ENCODE results near the gene MLF2. TPM values are rescaled to one million over a fixed set of nuclear protein-coding genes. Genes with fewer than 3 reads are reported as not detected.

MLF2 gene
- total RNA-seq, 2 donors from 2014 or later: 219 to 393 TPM

DNA sequence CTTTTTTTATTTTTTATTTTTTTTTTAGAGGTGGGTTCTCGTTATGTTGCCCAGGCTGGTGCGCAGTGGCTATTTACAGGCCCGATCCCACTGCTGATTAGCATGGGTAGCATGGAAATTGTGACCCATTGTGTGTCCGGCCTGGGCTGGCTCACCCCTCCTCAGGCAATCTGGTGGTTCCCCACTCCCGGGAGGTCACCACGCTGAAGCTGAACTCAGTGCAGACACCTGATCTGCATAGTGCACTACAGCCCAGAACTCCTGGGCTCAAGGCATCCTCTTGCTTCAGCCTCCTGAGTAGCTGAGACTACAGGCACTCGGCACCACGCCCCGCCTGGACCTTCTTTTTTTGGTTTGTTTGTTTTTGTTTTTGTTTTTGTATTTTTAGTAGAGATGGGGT lies 30.9 kb upstream of the MLF2 start:
- H3K27me3 ChIP-seq (ENCODE audit: control insufficient read depth, insufficient read depth, low read length, poor library complexity, severe bottlenecking): no peaks in the 10 kb centered on the region
- Mint-ChIP-seq H3K27ac (no peak overlapping the region), H3K27me3 (ENCODE audit: insufficient read depth) (peaks cover 18% of the 10 kb centered on the region), H3K9me3 (no peaks in the 10 kb centered on the region), H3K4me3 (no peak overlapping the region), H3K4me1 (peaks cover 18% of the 10 kb centered on the region), H3K36me3 (ENCODE audit: low read depth) (no peaks in the 10 kb centered on the region)
- H3K9ac ChIP-seq (ENCODE audit: extremely low read depth, low read length, poor library complexity, severe bottlenecking): no peak overlapping the region
- TF ChIP-seq, protein P1, sequence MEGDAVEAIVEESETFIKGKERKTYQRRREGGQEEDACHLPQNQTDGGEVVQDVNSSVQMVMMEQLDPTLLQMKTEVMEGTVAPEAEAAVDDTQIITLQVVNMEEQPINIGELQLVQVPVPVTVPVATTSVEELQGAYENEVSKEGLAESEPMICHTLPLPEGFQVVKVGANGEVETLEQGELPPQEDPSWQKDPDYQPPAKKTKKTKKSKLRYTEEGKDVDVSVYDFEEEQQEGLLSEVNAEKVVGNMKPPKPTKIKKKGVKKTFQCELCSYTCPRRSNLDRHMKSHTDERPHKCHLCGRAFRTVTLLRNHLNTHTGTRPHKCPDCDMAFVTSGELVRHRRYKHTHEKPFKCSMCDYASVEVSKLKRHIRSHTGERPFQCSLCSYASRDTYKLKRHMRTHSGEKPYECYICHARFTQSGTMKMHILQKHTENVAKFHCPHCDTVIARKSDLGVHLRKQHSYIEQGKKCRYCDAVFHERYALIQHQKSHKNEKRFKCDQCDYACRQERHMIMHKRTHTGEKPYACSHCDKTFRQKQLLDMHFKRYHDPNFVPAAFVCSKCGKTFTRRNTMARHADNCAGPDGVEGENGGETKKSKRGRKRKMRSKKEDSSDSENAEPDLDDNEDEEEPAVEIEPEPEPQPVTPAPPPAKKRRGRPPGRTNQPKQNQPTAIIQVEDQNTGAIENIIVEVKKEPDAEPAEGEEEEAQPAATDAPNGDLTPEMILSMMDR (conservative IDR thresholded peaks at IDR 0.05): no peak
- H3K36me3 ChIP-seq (ENCODE audit: control insufficient read depth, insufficient read depth, low read length): no peaks in the 10 kb centered on the region
- no peak overlapping the region for H3K4me3 ChIP-seq (ENCODE audit: low read length)
- H3K4me1 ChIP-seq (ENCODE audit: control insufficient read depth, insufficient read depth, low read length): peaks cover 10% of the 10 kb centered on the region
- DNase-seq: peak; percentile 37
- WGBS, 2 experiments (ENCODE audit: insufficient coverage in 1 of 2, insufficient read length in 1 of 2): 82 to 93% methylated on average over 5 to 9 of the region's 9 CpGs
- no peaks in the 10 kb centered on the region for H3K9me3 ChIP-seq (ENCODE audit: control insufficient read depth, low read length)
- no peak overlapping the region for H3K27ac ChIP-seq (ENCODE audit: low read depth, low read length)

GRCh38 chr12:6782850-6783566 lies 30.1 kb upstream of the MLF2 start:
- peaks cover 26% of the 10 kb centered on the region for H3K4me1 Mint-ChIP-seq
- no peak overlapping the region for H3K27ac ChIP-seq (ENCODE audit: low read depth, low read length)
- no peaks in the 10 kb centered on the region for H3K36me3 Mint-ChIP-seq (ENCODE audit: low read depth)
- H3K9me3 ChIP-seq (ENCODE audit: control insufficient read depth, low read length): no peaks in the 10 kb centered on the region
- WGBS, 2 experiments (ENCODE audit: insufficient coverage in 1 of 2, insufficient read length in 1 of 2): 62 to 80% methylated on average over 3 to 9 of the region's 10 CpGs
- H3K9ac ChIP-seq (ENCODE audit: extremely low read depth, low read length, poor library complexity, severe bottlenecking): no peak overlapping the region
- no peak overlapping the region for H3K27ac Mint-ChIP-seq
- peaks cover 26% of the 10 kb centered on the region for H3K27me3 Mint-ChIP-seq (ENCODE audit: insufficient read depth)
- H3K27me3 ChIP-seq (ENCODE audit: control insufficient read depth, insufficient read depth, low read length, poor library complexity, severe bottlenecking): no peaks in the 10 kb centered on the region
- H3K36me3 ChIP-seq (ENCODE audit: control insufficient read depth, insufficient read depth, low read length): no peaks in the 10 kb centered on the region
- peak; percentile 37 for DNase-seq
- no peak overlapping the region for H3K4me3 Mint-ChIP-seq
- TF ChIP-seq, protein P1 (conservative IDR thresholded peaks at IDR 0.05): no peak
- H3K4me1 ChIP-seq (ENCODE audit: control insufficient read depth, insufficient read depth, low read length): peaks cover 13% of the 10 kb centered on the region
- H3K4me3 ChIP-seq (ENCODE audit: low read length): no peak overlapping the region
- H3K9me3 Mint-ChIP-seq: no peaks in the 10 kb centered on the region

DNA sequence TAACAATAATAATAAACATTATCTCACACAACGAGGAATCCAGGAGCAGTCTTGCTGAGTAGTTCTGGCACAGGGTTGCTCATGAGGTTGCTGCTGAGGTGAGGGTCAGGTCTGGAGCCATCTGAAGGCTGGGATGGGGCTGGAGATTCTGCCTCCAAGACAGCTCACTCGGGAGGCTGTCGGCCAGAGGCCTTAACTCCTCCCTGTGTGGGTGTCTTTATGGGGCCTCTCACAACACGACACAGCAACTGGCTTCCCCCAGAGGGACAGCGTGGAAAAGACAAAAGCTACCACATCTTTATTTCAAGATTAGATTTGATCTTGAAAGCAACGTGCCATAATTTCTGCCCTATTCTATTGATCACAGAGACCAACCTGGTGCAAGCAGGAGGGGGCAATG lies 29.2 kb upstream of the MLF2 start:
- H3K4me1 Mint-ChIP-seq: peaks cover 32% of the 10 kb centered on the region
- TF ChIP-seq, protein P1 (conservative IDR thresholded peaks at IDR 0.05): no peak

More for the DNA sequence above, 29.2 kb upstream of the MLF2 start:
- peaks cover 3% of the 10 kb centered on the region for H3K36me3 Mint-ChIP-seq (ENCODE audit: low read depth)
- H3K27ac Mint-ChIP-seq: no peak overlapping the region
- peaks cover 35% of the 10 kb centered on the region for H3K27me3 Mint-ChIP-seq (ENCODE audit: insufficient read depth)
- Histone ChIP-seq H3K4me1 (ENCODE audit: control insufficient read depth, insufficient read depth, low read length) (peaks cover 19% of the 10 kb centered on the region), H3K9me3 (ENCODE audit: control insufficient read depth, low read length) (no peaks in the 10 kb centered on the region), H3K4me3 (ENCODE audit: low read length) (no peak overlapping the region), H3K27ac (ENCODE audit: low read depth, low read length) (no peak overlapping the region), H3K9ac (ENCODE audit: extremely low read depth, low read length, poor library complexity, severe bottlenecking) (no peak overlapping the region), H3K36me3 (ENCODE audit: control insufficient read depth, insufficient read depth, low read length) (no peaks in the 10 kb centered on the region), H3K27me3 (ENCODE audit: control insufficient read depth, insufficient read depth, low read length, poor library complexity, severe bottlenecking) (peaks cover 6% of the 10 kb centered on the region)
- no peaks in the 10 kb centered on the region for H3K9me3 Mint-ChIP-seq
- no peak overlapping the region for H3K4me3 Mint-ChIP-seq
- DNase-seq: no peak
- 78 to 94% methylated on average over 3 to 6 of the region's 6 CpGs for WGBS, 2 experiments (ENCODE audit: insufficient coverage in 1 of 2, insufficient read length in 1 of 2)
